ENCODE data around the gene RGS18. TPM values are rescaled to one million over a fixed set of nuclear protein-coding genes. Genes with fewer than 3 reads are reported as not detected.

RGS18 gene
- total RNA-seq, 1 experiment from 2014 or later = 0.13 TPM

- DNase-seq (ENCODE audit: low spot score) = no peak
- ChIA-PET POLR2A (ENCODE audit: low non-redundant PET) (no interaction called here), CTCF (no interaction called here)
- H3K36me3 ChIP-seq (ENCODE audit: insufficient read depth, low read length, poor library complexity, severe bottlenecking) = no peaks in the 10 kb centered on the region
- intact Hi-C loops (cut with micrococcal nuclease; ENCODE audit: unreplicated experiment) = no loop called here
- TF ChIP-seq, protein P1, sequence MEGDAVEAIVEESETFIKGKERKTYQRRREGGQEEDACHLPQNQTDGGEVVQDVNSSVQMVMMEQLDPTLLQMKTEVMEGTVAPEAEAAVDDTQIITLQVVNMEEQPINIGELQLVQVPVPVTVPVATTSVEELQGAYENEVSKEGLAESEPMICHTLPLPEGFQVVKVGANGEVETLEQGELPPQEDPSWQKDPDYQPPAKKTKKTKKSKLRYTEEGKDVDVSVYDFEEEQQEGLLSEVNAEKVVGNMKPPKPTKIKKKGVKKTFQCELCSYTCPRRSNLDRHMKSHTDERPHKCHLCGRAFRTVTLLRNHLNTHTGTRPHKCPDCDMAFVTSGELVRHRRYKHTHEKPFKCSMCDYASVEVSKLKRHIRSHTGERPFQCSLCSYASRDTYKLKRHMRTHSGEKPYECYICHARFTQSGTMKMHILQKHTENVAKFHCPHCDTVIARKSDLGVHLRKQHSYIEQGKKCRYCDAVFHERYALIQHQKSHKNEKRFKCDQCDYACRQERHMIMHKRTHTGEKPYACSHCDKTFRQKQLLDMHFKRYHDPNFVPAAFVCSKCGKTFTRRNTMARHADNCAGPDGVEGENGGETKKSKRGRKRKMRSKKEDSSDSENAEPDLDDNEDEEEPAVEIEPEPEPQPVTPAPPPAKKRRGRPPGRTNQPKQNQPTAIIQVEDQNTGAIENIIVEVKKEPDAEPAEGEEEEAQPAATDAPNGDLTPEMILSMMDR (conservative IDR thresholded peaks at IDR 0.05; ENCODE audit: low read depth, low read length) = no peak
- TF ChIP-seq EZH2 (IDR thresholded peaks at IDR 0.05; ENCODE audit: borderline replicate concordance, low read depth, low read length, poor library complexity, severe bottlenecking) = no peak
- H3K4me1 ChIP-seq (ENCODE audit: insufficient read depth, low read length, poor library complexity, severe bottlenecking) = peaks cover 38% of the 10 kb centered on the region
- no peaks in the 10 kb centered on the region for H3K9me3 ChIP-seq (ENCODE audit: low read depth, low read length, poor library complexity, severe bottlenecking)
- no peak overlapping the region for H3K4me3 ChIP-seq (ENCODE audit: low read depth, low read length, poor library complexity, severe bottlenecking)
- no TSS peak for BruUV-seq (replicated peaks)
- no peaks in the 10 kb centered on the region for H3K27me3 ChIP-seq (replicated peaks; ENCODE audit: insufficient read depth, low read depth, low read length, poor library complexity)
- no peak overlapping the region for H3K27ac ChIP-seq (ENCODE audit: low read depth, low read length, poor library complexity, severe bottlenecking)
These were observed 74.7 kb downstream of the RGS18 start for GRCh38 chr1:192232817-192233417.

DNA sequence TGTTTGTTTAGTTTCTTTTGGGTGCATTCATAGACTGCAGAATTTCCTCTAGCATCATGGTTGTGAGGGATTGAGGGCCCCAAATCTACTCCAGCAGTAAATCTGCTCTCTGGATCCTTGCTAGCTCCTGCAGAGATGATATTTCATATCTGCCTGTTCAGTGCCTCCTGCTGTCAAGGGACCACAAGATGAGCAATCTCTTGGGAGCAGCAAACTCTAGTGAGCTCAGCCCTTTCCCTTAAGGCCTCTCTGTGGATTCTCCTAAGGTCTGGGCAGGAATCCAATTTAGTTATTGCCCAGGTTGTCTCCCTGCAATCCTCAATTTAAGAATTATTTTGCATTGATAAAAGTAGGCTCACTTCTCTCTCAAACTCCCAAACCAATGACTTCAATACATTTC, 76.9 kb downstream of the RGS18 start:
- CTCF ChIA-PET = no interaction called here
- BruUV-seq (replicated peaks) = no TSS peak
- POLR2A ChIA-PET (ENCODE audit: low non-redundant PET) = no interaction called here

More for the DNA sequence above, 76.9 kb downstream of the RGS18 start:
- no peaks in the 10 kb centered on the region for H3K27me3 ChIP-seq (replicated peaks; ENCODE audit: insufficient read depth, low read depth, low read length, poor library complexity)
- TF ChIP-seq, protein P1 (conservative IDR thresholded peaks at IDR 0.05; ENCODE audit: low read depth, low read length) = 0 out of 2 replicates have a peak, but pooled peaks have one; percentile 11
- TF ChIP-seq EZH2 (IDR thresholded peaks at IDR 0.05; ENCODE audit: borderline replicate concordance, low read depth, low read length, poor library complexity, severe bottlenecking) = no peak
- intact Hi-C loops (cut with micrococcal nuclease; ENCODE audit: unreplicated experiment) = no loop called here
- H3K4me3 ChIP-seq (ENCODE audit: low read depth, low read length, poor library complexity, severe bottlenecking) = no peak overlapping the region
- DNase-seq (ENCODE audit: low spot score) = peak; percentile 84
- peaks cover 42% of the 10 kb centered on the region for H3K4me1 ChIP-seq (ENCODE audit: insufficient read depth, low read length, poor library complexity, severe bottlenecking)
- H3K27ac ChIP-seq (ENCODE audit: low read depth, low read length, poor library complexity, severe bottlenecking) = no peak overlapping the region
- H3K9me3 ChIP-seq (ENCODE audit: low read depth, low read length, poor library complexity, severe bottlenecking) = no peaks in the 10 kb centered on the region
- no peaks in the 10 kb centered on the region for H3K36me3 ChIP-seq (ENCODE audit: insufficient read depth, low read length, poor library complexity, severe bottlenecking)

Other genes starting within 250 kb of the RGS18 start
- 0.17 and 0.43 TPM in 2 replicates for gene RGS21, start 158.5 kb downstream of the RGS18 start, total RNA-seq (2021)